ENCODE results near the gene GOLGA6L1. TPM values are rescaled to one million over a fixed set of nuclear protein-coding genes. Genes with fewer than 3 reads are reported as not detected.
"Not testable (repeated sequence)": the region's sequence is repeated elsewhere in the genome, so short reads cannot be mapped to it uniquely, and the experiment has no call there.

GOLGA6L1 gene
- total RNA-seq, 1 donor = not detected

GRCh38 chr15:23118208-23118607, 18.4 kb downstream of the GOLGA6L1 start:
- H3K79me2 ChIP-seq (ENCODE audit: insufficient read depth, low read length) = no peaks in the 10 kb centered on the region

GRCh38 chr15:23095796-23096195, 40.8 kb downstream of the GOLGA6L1 start:
- DNase-seq (ENCODE audit: insufficient read length, low spot score, missing footprints) = no peak
- Histone ChIP-seq H4K20me1 (ENCODE audit: insufficient read depth, low read length) (no peaks in the 10 kb centered on the region), H3K4me1 (ENCODE audit: insufficient read depth, low read length) (no peaks in the 10 kb centered on the region), H3K9me3 (ENCODE audit: low read depth, low read length) (no peaks in the 10 kb centered on the region), H3K4me2 (ENCODE audit: insufficient read depth, low read length) (no peak overlapping the region), H3K4me3 (ENCODE audit: insufficient read depth, low read length) (no peak overlapping the region), H3K36me3 (ENCODE audit: insufficient read depth, low read length) (no peaks in the 10 kb centered on the region), H2AFZ (ENCODE audit: low read length) (no peak overlapping the region), H3K79me2 (ENCODE audit: insufficient read depth, low read length) (no peaks in the 10 kb centered on the region), H3K27ac (ENCODE audit: low read depth, low read length) (no peak overlapping the region), H3K27me3 (ENCODE audit: insufficient read depth, low read length) (no peaks in the 10 kb centered on the region)
- no peak for TF ChIP-seq CTCF (IDR thresholded peaks at IDR 0.05; ENCODE audit: extremely low read depth, low read depth, low read length)

More at GRCh38 chr15:23118208-23118607, 18.4 kb downstream of the GOLGA6L1 start:
- H3K27ac ChIP-seq (ENCODE audit: low read depth, low read length) = no peak overlapping the region
- no peak overlapping the region for H2AFZ ChIP-seq (ENCODE audit: low read length)
- no peaks in the 10 kb centered on the region for H3K27me3 ChIP-seq (ENCODE audit: insufficient read depth, low read length)
- no peaks in the 10 kb centered on the region for H3K4me1 ChIP-seq (ENCODE audit: insufficient read depth, low read length)
- H3K36me3 ChIP-seq (ENCODE audit: insufficient read depth, low read length) = no peaks in the 10 kb centered on the region
- no peaks in the 10 kb centered on the region for H3K9me3 ChIP-seq (ENCODE audit: low read depth, low read length)
- H4K20me1 ChIP-seq (ENCODE audit: insufficient read depth, low read length) = no peaks in the 10 kb centered on the region
- no peak for TF ChIP-seq CTCF (IDR thresholded peaks at IDR 0.05; ENCODE audit: extremely low read depth, low read depth, low read length)
- no peak overlapping the region for H3K4me3 ChIP-seq (ENCODE audit: insufficient read depth, low read length)
- no peak for DNase-seq (ENCODE audit: insufficient read length, low spot score, missing footprints)
- no peak overlapping the region for H3K4me2 ChIP-seq (ENCODE audit: insufficient read depth, low read length)

- Histone ChIP-seq H3K27ac (ENCODE audit: low read depth, low read length) (no peak overlapping the region), H3K79me2 (ENCODE audit: insufficient read depth, low read length) (no peaks in the 10 kb centered on the region), H3K27me3 (ENCODE audit: insufficient read depth, low read length) (no peaks in the 10 kb centered on the region), H4K20me1 (ENCODE audit: insufficient read depth, low read length) (no peaks in the 10 kb centered on the region), H2AFZ (ENCODE audit: low read length) (no peak overlapping the region), H3K36me3 (ENCODE audit: insufficient read depth, low read length) (no peaks in the 10 kb centered on the region), H3K4me2 (ENCODE audit: insufficient read depth, low read length) (no peak overlapping the region), H3K4me1 (ENCODE audit: insufficient read depth, low read length) (no peaks in the 10 kb centered on the region), H3K4me3 (ENCODE audit: insufficient read depth, low read length) (no peak overlapping the region), H3K9me3 (ENCODE audit: low read depth, low read length) (no peaks in the 10 kb centered on the region)
- DNase-seq (ENCODE audit: insufficient read length, low spot score, missing footprints) = no peak
- no peak for TF ChIP-seq CTCF (IDR thresholded peaks at IDR 0.05; ENCODE audit: extremely low read depth, low read depth, low read length)
Measured at GRCh38 chr15:23083115-23083514, 53.5 kb downstream of the GOLGA6L1 start.

GRCh38 chr15:23081996-23082737, 54.5 kb downstream of the GOLGA6L1 start:
- H3K9me3 ChIP-seq (ENCODE audit: low read depth, low read length); H4K20me1 ChIP-seq (ENCODE audit: insufficient read depth, low read length); H3K4me3 ChIP-seq (ENCODE audit: insufficient read depth, low read length); DNase-seq (ENCODE audit: insufficient read length, low spot score, missing footprints); H3K4me2 ChIP-seq (ENCODE audit: insufficient read depth, low read length); H3K36me3 ChIP-seq (ENCODE audit: insufficient read depth, low read length); H3K4me1 ChIP-seq (ENCODE audit: insufficient read depth, low read length); H3K79me2 ChIP-seq (ENCODE audit: insufficient read depth, low read length); H2AFZ ChIP-seq (ENCODE audit: low read length); H3K27ac ChIP-seq (ENCODE audit: low read depth, low read length); H3K27me3 ChIP-seq (ENCODE audit: insufficient read depth, low read length): not testable (repeated sequence)
